NCI-H2227 (cell line): ENCODE data around the gene AFAP1.

Experiments used
- DNase-seq: peaks from one replicate; lab custom pipeline; 2025; ENCODE audit not compliant: unreplicated experiment; lab: John Stamatoyannopoulos, UW

AFAP1 gene

GRCh38 chr4:7939377-7940108, at the start of gene AFAP1:
TSS of gene AFAP1 (minus strand) at chr4:7939861. CDS start at chr4:7872078, 67,783 bp downstream.
- peak; percentile 90 for DNase-seq

GRCh38 chr4:7988437-7988836, 48.8 kb upstream of the AFAP1 start:
- DNase-seq: no peak

GRCh38 chr4:7987148-7987989, 47.7 kb upstream of the AFAP1 start:
- peak; percentile 61 for DNase-seq

- DNase-seq: no peak
These were observed 46.3 kb upstream of the AFAP1 start for GRCh38 chr4:7985891-7986441.

- DNase-seq: no peak
These were observed 45.4 kb upstream of the AFAP1 start for GRCh38 chr4:7985072-7985471.

- no peak for DNase-seq
These were observed 44.7 kb upstream of the AFAP1 start for GRCh38 chr4:7984286-7984925.

GRCh38 chr4:7983296-7983695, 43.6 kb upstream of the AFAP1 start:
- no peak for DNase-seq

GRCh38 chr4:7981738-7982394, 42.2 kb upstream of the AFAP1 start:
- DNase-seq: no peak

- no peak for DNase-seq
These were observed 40.4 kb upstream of the AFAP1 start for GRCh38 chr4:7980036-7980435.

- DNase-seq: no peak
These were observed 39.9 kb upstream of the AFAP1 start for GRCh38 chr4:7979652-7979968.

GRCh38 chr4:7978907-7979651, 39.4 kb upstream of the AFAP1 start:
- DNase-seq: no peak

- peak; percentile 17 for DNase-seq
These were observed 38.8 kb upstream of the AFAP1 start for GRCh38 chr4:7978489-7978888.

- DNase-seq: no peak
These were observed 37.0 kb upstream of the AFAP1 start for GRCh38 chr4:7976634-7977033.

- DNase-seq: no peak
These were observed 36.4 kb upstream of the AFAP1 start for GRCh38 chr4:7976025-7976424.

GRCh38 chr4:7974425-7974824, 34.8 kb upstream of the AFAP1 start:
- DNase-seq: no peak

- DNase-seq: no peak
These were observed 33.9 kb upstream of the AFAP1 start for GRCh38 chr4:7973545-7973981.

GRCh38 chr4:7971881-7972500, 32.3 kb upstream of the AFAP1 start:
- DNase-seq: no peak

GRCh38 chr4:7971159-7971631, 31.5 kb upstream of the AFAP1 start:
- DNase-seq: no peak

GRCh38 chr4:7970361-7970946, 30.8 kb upstream of the AFAP1 start:
- no peak for DNase-seq
